ENCODE results near the gene BRAT1. TPM values are rescaled to one million over a fixed set of nuclear protein-coding genes. Genes with fewer than 3 reads are reported as not detected.

Gene BRAT1
- total RNA-seq = 23.7 TPM
- polyA plus RNA-seq (ENCODE audit: insufficient read depth, low read depth, low replicate concordance) = 18.7 TPM
- long read RNA-seq, donor 1, partial matches to known transcripts = 0 of 2 reads
- long read RNA-seq, donor 1, other reads (novel, unspliced or antisense) = 0 of 2 reads
- long read RNA-seq, donor 2, partial matches to known transcripts = 6 of 7 reads
- long read RNA-seq, donor 2, other reads (novel, unspliced or antisense) = 0 of 7 reads
- long read RNA-seq, donor 3, partial matches to known transcripts = 0 of 3 reads
- long read RNA-seq, donor 3, other reads (novel, unspliced or antisense) = 0 of 3 reads
- long read RNA-seq, donor 4, transcript BRAT1-201 (14 exons, 2,915 nt) = major isoform, 8 of 8 reads
- long read RNA-seq, donor 4, partial matches to known transcripts = 0 of 8 reads
- long read RNA-seq, donor 4, other reads (novel, unspliced or antisense) = 0 of 8 reads
- long read RNA-seq, donor 5 = 0 reads
- long read RNA-seq, donor 6, partial matches to known transcripts = 0 of 3 reads
- long read RNA-seq, donor 6, other reads (novel, unspliced or antisense) = 0 of 3 reads
- long read RNA-seq, donor 7, transcript BRAT1-201 (14 exons, 2,915 nt) = major isoform, 21 of 86 reads
- long read RNA-seq, donor 7, partial matches to known transcripts = 33 of 86 reads
- long read RNA-seq, donor 7, other reads (novel, unspliced or antisense) = 32 of 86 reads
- long read RNA-seq, donor 8 = 0 reads
- long read RNA-seq, donor 9, partial matches to known transcripts = 0 of 7 reads
- long read RNA-seq, donor 9, other reads (novel, unspliced or antisense) = 6 of 7 reads
- long read RNA-seq, donor 10, partial matches to known transcripts = 6 of 10 reads
- long read RNA-seq, donor 10, other reads (novel, unspliced or antisense) = 0 of 10 reads

DNA sequence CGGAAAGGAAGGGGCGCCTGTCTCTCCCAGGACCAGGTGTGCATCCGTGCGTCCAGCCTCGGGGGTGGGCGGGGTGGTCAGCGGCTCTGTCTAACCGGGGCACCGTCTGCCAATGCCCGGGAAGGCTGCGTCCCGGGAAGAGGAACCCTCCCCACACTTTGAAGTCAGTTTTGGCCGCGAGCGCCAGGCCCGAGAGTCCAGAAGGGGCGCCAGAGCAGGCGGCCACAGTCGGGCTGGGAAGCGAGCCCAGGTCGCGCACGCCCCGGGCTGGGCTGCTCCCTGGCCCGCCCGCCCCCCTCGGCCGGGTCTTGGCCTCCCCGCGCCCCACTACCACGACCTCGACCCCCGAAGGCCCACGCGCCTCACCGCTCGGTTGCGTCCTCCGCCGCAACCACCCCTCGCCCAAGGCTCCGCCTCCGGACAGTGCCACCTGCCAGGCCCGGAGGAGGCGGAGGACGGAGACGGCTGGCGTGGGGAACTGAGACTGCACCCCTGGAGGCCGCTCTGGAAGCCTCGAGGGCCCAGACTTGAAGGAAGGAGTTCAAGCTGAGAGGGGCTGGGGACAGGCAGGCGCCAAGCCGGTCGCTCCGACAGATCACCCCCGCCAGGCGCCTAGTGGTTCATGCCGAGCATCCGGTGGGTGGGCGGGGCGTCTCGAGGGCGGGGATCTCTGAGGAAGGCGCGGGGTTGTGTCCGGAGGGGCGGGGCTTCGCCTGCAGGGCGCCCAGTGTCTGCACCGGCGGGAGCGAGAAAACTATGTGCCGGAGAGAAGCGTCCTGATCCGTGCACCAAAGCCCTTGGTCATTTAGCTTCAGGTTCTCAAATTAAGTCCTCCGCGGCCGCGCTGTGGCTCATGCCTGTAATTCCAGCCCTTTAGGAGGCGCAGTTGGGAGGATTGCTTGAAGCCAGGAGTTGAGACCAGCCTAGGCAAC lies at the start of gene BRAT1:
Gene BRAT1 (minus strand): TSS at position 404 of the 932 bp plus-strand sequence. CDS start 1,093 bp downstream, outside the sequence.
- Histone ChIP-seq H3K27me3 (ENCODE audit: control insufficient read depth, insufficient read depth, low read length) (no peaks in the 10 kb centered on the region), H3K27ac (ENCODE audit: low read depth in 2 of 2, low read length in 2 of 2) (peak within 1 kb of the TSS; percentile 99), H3K36me3 (ENCODE audit: control insufficient read depth in 2 of 3, insufficient read depth in 3 of 3, low read length in 3 of 3) (no peaks in the 10 kb centered on the region), H3K4me1 (ENCODE audit: control insufficient read depth in 2 of 3, insufficient read depth in 2 of 3, low read depth in 1 of 3, low read length in 3 of 3) (peaks cover 0 to 12% (median 8%) of the 10 kb centered on the region in 3 donors), H3K9me3 (ENCODE audit: control insufficient read depth in 2 of 3, insufficient read depth in 1 of 3, low read length in 3 of 3) (no peaks in the 10 kb centered on the region), H3K4me3 (ENCODE audit: low read length in 3 of 3) (peak within 1 kb of the TSS; percentile 73 to 77 (median 73)), H3K9ac (ENCODE audit: low read length in 3 of 3) (peak within 1 kb of the TSS; percentile 44 to 67 (median 65))
- DNase-seq = peak; percentile 97 to 99 (median 98)
- no peak for FAIRE-seq
- TF ChIP-seq, protein P1, sequence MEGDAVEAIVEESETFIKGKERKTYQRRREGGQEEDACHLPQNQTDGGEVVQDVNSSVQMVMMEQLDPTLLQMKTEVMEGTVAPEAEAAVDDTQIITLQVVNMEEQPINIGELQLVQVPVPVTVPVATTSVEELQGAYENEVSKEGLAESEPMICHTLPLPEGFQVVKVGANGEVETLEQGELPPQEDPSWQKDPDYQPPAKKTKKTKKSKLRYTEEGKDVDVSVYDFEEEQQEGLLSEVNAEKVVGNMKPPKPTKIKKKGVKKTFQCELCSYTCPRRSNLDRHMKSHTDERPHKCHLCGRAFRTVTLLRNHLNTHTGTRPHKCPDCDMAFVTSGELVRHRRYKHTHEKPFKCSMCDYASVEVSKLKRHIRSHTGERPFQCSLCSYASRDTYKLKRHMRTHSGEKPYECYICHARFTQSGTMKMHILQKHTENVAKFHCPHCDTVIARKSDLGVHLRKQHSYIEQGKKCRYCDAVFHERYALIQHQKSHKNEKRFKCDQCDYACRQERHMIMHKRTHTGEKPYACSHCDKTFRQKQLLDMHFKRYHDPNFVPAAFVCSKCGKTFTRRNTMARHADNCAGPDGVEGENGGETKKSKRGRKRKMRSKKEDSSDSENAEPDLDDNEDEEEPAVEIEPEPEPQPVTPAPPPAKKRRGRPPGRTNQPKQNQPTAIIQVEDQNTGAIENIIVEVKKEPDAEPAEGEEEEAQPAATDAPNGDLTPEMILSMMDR (IDR thresholded peaks at IDR 0.05; ENCODE audit: borderline replicate concordance, extremely low read depth, insufficient read depth) = peak; percentile 1
- intact Hi-C loops (cut with DNase I) = no loop called here

DNA sequence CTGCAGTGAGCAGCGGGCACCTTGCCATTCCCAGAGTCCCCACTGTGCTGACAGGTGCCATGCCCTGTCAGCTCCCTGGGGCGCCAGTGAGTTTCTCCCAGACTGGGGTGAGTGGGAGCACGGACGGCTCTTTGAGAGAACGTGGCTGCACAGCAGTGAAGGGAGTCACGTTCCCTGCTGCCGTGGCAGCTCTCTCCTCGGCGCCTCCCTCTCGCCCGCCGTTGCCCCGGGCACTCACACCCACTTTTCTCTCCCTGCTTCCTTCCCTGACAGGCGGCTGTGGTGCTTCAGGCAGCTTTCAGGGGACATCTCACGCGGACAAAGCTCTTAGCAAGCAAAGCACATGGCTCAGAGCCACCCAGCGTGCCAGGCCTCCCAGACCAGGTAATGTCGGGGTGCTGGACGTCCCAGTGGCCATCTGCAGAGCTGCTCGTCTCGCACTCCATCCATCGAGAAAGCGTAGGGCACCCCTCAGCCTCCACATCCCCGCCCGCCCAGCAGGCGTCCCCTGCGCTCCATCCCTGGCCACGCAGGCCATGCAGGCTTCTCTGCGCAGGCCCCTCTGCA lies 49.4 kb upstream of the BRAT1 start:
- FAIRE-seq = no peak

More for the DNA sequence above, 49.4 kb upstream of the BRAT1 start:
- Histone ChIP-seq H3K9me3 (ENCODE audit: control insufficient read depth in 2 of 3, insufficient read depth in 1 of 3, low read length in 3 of 3) (no peaks in the 10 kb centered on the region), H3K4me3 (ENCODE audit: low read length in 3 of 3) (no peak overlapping the region), H3K36me3 (ENCODE audit: control insufficient read depth in 2 of 3, insufficient read depth in 3 of 3, low read length in 3 of 3) (peaks cover 0 to 10% (median 6%) of the 10 kb centered on the region in 3 donors), H3K27ac (ENCODE audit: low read depth in 2 of 2, low read length in 2 of 2) (no peak overlapping the region), H3K9ac (ENCODE audit: low read length in 3 of 3) (no peak overlapping the region), H3K27me3 (ENCODE audit: control insufficient read depth, insufficient read depth, low read length) (no peaks in the 10 kb centered on the region), H3K4me1 (ENCODE audit: control insufficient read depth in 2 of 3, insufficient read depth in 2 of 3, low read depth in 1 of 3, low read length in 3 of 3) (peaks cover 0 to 13% (median 0%) of the 10 kb centered on the region in 3 donors)
- DNase-seq = peak in 1 of 5 donors; percentile 38
- TF ChIP-seq, protein P1 (IDR thresholded peaks at IDR 0.05; ENCODE audit: borderline replicate concordance, extremely low read depth, insufficient read depth) = no peak
- intact Hi-C loops (cut with DNase I) = no loop called here

Measured in kidney (tissue), 22 donors.